AG09319 (cell line): Measurements from ENCODE around the gene DPYD.

Experiments
- DNase-seq: peaks from one replicate; pipeline ENCODE4 v3.0.0-alpha.2; 2010; ENCODE audit warnings: low read depth; ENCODE audit errors: extremely low read depth
- CTCF ChIP-seq: IDR thresholded peaks from 2 replicates; pipeline ENCODE4 v1.5.1; 2011; ENCODE audit warnings: low read depth, mild to moderate bottlenecking, inconsistent platforms, low read length, moderate library complexity

The DPYD gene

GRCh38 chr1:97867127-97867526 is 53.7 kb downstream of the DPYD start:
- DNase-seq, result no peak
- TF ChIP-seq CTCF, result no peak

DNA sequence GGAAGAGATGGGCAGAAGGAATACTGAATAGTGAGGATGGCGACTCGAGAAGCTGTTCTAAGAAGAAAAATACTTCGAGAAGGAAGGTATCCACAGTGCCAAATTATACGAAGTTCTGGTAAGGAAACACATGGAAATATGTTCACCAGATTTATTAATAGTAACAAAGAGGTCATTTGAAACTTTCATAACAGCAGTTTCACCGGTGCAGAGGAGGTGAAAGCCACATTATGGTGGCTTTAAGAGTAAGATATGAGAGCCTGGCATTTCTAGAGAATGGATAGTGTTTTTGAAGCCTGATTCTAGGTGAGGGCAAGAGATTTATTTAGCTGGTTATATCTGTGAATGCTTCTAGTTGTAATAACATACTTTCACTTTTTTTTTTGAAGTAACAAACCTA is 56.2 kb downstream of the DPYD start:
- DNase-seq, result no peak
- no peak for TF ChIP-seq CTCF

- TF ChIP-seq CTCF, result no peak
- DNase-seq, result no peak
These were observed 67.6 kb downstream of the DPYD start for GRCh38 chr1:97853221-97853620.

DNA sequence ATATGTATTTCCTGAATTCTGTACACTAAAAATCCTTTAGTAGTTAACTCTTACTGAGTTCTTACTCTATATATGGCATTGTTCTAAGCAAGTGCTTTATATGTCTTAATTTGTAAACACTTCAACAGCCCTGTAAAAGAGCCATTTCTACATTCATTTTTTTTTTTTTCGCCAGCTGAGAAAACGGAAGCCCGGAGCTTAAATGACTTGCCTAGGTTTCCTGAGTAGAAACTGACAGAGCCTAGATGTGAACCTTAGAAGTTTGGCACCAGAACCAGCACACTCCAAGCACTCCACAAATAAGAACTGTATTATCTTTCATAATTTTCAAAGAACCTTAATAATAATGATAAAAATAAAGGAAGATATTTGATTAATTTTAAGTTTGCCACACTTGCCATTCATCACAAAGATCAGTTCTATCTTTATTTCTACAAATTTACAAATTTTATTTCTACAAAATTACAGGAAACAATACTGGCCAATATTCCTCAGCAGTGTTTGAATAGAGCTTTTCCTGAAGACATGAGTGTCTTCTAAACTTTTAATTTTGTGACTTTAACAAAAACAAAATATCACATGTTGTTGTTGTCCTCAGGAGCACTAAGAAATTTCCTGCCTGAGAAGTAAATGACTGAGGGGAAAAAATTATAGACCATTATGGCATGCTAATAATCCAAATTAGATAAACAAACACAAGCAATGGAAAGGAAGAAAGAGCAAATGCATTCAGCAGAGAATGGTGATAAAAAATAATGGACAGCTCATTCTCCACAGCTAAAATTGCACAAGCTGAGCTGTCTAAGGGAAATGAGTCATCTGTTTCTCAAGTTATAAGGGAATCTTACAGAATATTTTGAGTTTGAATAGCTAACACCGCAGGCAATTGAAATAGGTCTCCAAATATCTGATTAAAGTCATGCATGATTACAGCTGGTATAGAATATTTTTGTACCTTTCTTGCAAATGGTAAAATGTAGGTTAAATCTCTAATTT is 71.2 kb downstream of the DPYD start:
- DNase-seq, result peak; percentile 19
- no peak for TF ChIP-seq CTCF

GRCh38 chr1:97845805-97846204 is 75.0 kb downstream of the DPYD start:
- TF ChIP-seq CTCF, result no peak
- no peak for DNase-seq

DNA sequence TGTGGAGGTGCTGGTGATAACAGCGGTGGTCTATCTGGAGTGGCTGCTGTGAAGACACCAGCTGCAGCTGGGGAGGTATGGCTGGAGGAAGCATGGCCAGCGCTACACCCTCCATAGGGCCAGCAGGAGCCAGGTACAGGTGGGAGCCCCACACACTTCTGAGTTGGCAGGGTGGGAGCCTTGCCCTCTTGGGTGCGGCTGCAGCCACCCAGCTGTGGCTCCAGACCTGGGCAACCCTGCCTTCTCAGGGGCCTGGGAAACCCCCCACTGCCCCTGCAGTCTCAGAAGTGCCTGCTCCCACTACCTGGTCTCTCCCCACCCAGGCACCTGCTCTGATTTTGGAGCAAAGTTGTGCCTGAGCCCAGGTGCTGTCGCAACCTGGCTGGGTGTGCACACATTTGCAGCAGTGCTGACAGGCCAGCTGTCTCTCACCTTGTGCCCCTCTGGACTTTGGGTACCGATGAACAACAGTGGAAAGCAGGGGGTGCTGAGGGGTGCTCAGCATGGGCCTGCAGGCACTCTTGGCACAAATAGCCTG is 76.2 kb downstream of the DPYD start:
- DNase-seq, result no peak
- no peak for TF ChIP-seq CTCF

- TF ChIP-seq CTCF, result no peak
- no peak for DNase-seq
These were observed 79.5 kb downstream of the DPYD start for GRCh38 chr1:97841338-97841737.
